Esophagus squamous epithelium (tissue), 5 donors: Measurements from ENCODE around the gene MTG2. TPM values are rescaled to one million over a fixed set of nuclear protein-coding genes. Genes with fewer than 3 reads are reported as not detected.

ENCODE experiments used
- DNase-seq: peaks from one replicate; lab custom pipeline; 2025; lab: John Stamatoyannopoulos, UW
- H3K27ac ChIP-seq, 4 donors: fragments of 200-600 bp; sonication (generic); one replicate each; pipeline ENCODE4 v1.5.1; 2016 to 2019; ENCODE audit warnings: mild to moderate bottlenecking in 1 of 4
- H3K27me3 ChIP-seq, 4 donors: fragments of 200-600 bp; sonication (generic); 1 replicate in 3 of 4; 2 replicates in 1 of 4; pipeline versions ENCODE4 v1.5.1 to v1.6.0; 2017 to 2021; ENCODE audit warnings: antibody characterized with exemption in 1 of 4
- H3K36me3 ChIP-seq, 3 donors: fragments of 200-600 bp; sonication (generic); one replicate each; pipeline ENCODE4 v1.5.1; 2016 to 2019
- H3K4me1 ChIP-seq, 3 donors: fragments of 200-600 bp; sonication (generic); one replicate each; pipeline ENCODE4 v1.5.1; 2017 to 2019
- H3K4me3 ChIP-seq, 4 donors: fragments of 200-600 bp; sonication (generic); 1 replicate in 3 of 4; 2 replicates in 1 of 4; pipeline ENCODE4 v1.5.1; 2016 to 2019; ENCODE audit warnings: mild to moderate bottlenecking in 2 of 4, moderate library complexity in 1 of 4
- H3K9me3 ChIP-seq, 3 donors: fragments of 200-600 bp; sonication (generic); one replicate each; pipeline ENCODE4 v1.5.1; 2016 to 2019
- CTCF ChIP-seq, 6 experiments: fragments of 450-650 bp in 4 of 6; fragments of 200-600 bp in 2 of 6; sonication (generic) in 2 of 6; IDR thresholded peaks; one replicate each; pipeline ENCODE4 v1.5.1; 2016 to 2019; ENCODE audit warnings: antibody characterized with exemption in 6 of 6, mild to moderate bottlenecking in 4 of 6, moderate library complexity in 4 of 6
- POLR2A ChIP-seq, 4 donors: fragments of 450-650 bp; IDR thresholded peaks; one replicate each; pipeline ENCODE4 v1.6.1; 2017; ENCODE audit warnings: antibody characterized with exemption in 4 of 4, mild to moderate bottlenecking in 4 of 4, moderate library complexity in 3 of 4
- WGBS, 2 donors: methylation state at CpG; one replicate each; pipeline ENCODE4 v1.1.5; 2018; 5-methylcytosine and 5-hydroxymethylcytosine counted together
- intact Hi-C: fragments of 100-400 bp; cut with DNase I; formaldehyde crosslinking; loops from one replicate; pipeline ENCODE4 v1.15.0; 2022
- total RNA-seq, 4 donors: library from RNA; depleted of rRNA; stranded (reverse); fragments of >200 nt; gene quantifications; one replicate each; pipeline ENCODE4 v1.1.0, GENCODE V29; 2016
- donor health status: DM: yes; HTN: yes; CAD: no.

MTG2 gene
- total RNA-seq, 4 donors from 2014 or later: 17.4 to 25.5 (median 21.7) TPM

- DNase-seq: no peak
Measured at GRCh38 chr20:62186887-62187866, 4.3 kb downstream of the MTG2 start.

DNA sequence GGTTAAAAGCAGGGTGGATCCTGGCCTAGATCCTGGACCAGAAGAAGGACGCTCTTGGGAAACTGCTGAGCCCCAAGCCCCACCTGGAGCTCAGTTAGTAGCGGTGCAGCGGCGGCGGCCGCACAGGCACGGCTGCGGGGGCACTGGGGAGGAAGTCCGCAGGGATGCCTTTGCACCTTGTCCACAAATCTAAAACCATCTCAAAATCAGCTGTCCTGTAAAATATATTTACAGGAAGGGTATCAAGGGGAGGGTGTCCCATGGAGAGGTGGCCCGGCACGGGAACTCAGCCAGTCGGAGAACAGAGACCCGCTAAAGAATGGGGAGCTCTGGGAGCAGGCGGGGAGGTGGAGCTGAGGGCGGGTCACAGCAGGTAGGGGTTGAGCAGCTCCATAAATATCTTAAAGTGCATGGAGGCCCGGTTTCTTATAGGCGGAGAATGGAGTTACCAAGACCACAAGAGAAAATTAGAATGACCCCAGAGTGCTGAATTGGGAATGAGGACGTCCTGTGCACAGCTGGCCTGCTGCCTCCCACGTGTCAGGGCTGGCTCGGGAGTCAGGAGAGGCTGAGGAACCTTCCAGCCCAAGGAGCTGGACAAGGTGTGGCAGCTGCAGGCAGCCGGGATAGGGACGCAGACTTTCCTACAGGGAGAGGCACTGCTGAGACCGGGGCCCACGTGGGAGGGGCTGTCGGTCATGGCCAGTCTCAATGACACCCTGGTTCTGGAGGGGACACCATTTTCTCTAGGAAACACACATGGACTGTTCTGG is 8.0 kb downstream of the MTG2 start:
- WGBS, 2 donors: 84 to 85% methylated on average over 19 to 23 of the region's 25 CpGs
- TF ChIP-seq CTCF (IDR thresholded peaks at IDR 0.05) (no peak), POLR2A (IDR thresholded peaks at IDR 0.05) (no peak)
- Histone ChIP-seq H3K4me1 (peaks cover 0 to 16% (median 2%) of the 10 kb centered on the region in 3 donors), H3K4me3 (no peak overlapping the region), H3K9me3 (no peaks in the 10 kb centered on the region), H3K27me3 (no peaks in the 10 kb centered on the region), H3K27ac (no peak overlapping the region), H3K36me3 (peaks cover 2 to 69% (median 9%) of the 10 kb centered on the region in 3 donors)
- DNase-seq: no peak
- intact Hi-C loops: no loop called here

More at GRCh38 chr20:62186887-62187866, 4.3 kb downstream of the MTG2 start:
- 64 to 68% methylated on average over 13 of the region's 13 CpGs for WGBS, 2 donors
- TF ChIP-seq POLR2A (IDR thresholded peaks at IDR 0.05) (no peak), CTCF (IDR thresholded peaks at IDR 0.05) (no peak)
- Histone ChIP-seq H3K4me3 (no peak overlapping the region), H3K27me3 (no peaks in the 10 kb centered on the region), H3K36me3 (peaks cover 0 to 33% (median 4%) of the 10 kb centered on the region in 3 donors), H3K27ac (peak overlapping the region in 1 of 4 donors; percentile 2), H3K4me1 (peaks cover 11 to 45% (median 19%) of the 10 kb centered on the region in 3 donors), H3K9me3 (no peaks in the 10 kb centered on the region)
- intact Hi-C loops: no loop called here

GRCh38 chr20:62191781-62192559 is 9.1 kb downstream of the MTG2 start:
- DNase-seq: no peak
- H3K27ac ChIP-seq: no peak overlapping the region
- no peaks in the 10 kb centered on the region for H3K9me3 ChIP-seq
- H3K4me3 ChIP-seq: no peak overlapping the region
- peaks cover 2 to 80% (median 9%) of the 10 kb centered on the region in 3 donors for H3K36me3 ChIP-seq
- WGBS, 2 donors: 81 to 100% methylated on average over 3 to 12 of the region's 14 CpGs
- peaks cover 0 to 10% (median under 1%) of the 10 kb centered on the region in 3 donors for H3K4me1 ChIP-seq
- no peaks in the 10 kb centered on the region for H3K27me3 ChIP-seq
- intact Hi-C loops: no loop called here
- TF ChIP-seq POLR2A (IDR thresholded peaks at IDR 0.05) (no peak), CTCF (IDR thresholded peaks at IDR 0.05) (no peak)

DNA sequence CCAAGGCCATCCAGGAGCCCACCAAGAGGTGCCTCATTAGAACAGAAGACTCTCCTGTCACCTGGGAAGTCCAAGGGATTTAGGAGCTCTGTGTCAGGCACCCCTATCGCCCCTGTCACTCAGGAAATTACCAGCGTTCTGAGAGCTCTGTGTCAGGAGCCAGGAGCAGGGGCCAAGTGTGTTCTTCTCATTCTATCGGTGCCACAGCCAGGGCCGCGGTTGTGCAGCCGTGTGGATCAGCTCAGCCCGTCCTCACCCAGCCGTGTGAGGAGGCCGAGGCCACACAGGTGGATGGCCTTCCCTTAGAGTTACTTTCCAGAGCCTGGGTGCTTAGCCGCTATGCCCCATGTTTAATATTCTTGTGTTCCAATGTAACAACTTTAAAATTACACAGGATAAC is 9.8 kb downstream of the MTG2 start:
- Histone ChIP-seq H3K27me3 (no peaks in the 10 kb centered on the region), H3K4me1 (peaks cover 0 to 4% (median 0%) of the 10 kb centered on the region in 3 donors), H3K36me3 (peaks cover 7 to 87% (median 10%) of the 10 kb centered on the region in 3 donors), H3K4me3 (no peak overlapping the region), H3K9me3 (no peaks in the 10 kb centered on the region), H3K27ac (no peak overlapping the region)
- 82 to 93% methylated on average over 3 to 8 of the region's 10 CpGs for WGBS, 2 donors
- intact Hi-C loops: no loop called here
- TF ChIP-seq CTCF (IDR thresholded peaks at IDR 0.05) (no peak), POLR2A (IDR thresholded peaks at IDR 0.05) (no peak)
- no peak for DNase-seq
